Stimulated activated CD8-positive, alpha-beta memory T cell treated with anti-CD3 and anti-CD28 coated beads, Interleukin-15, amount 100 ng/mL, for 48 hours (primary cell): ENCODE data around the gene PSENEN.
"Not testable (repeated sequence)": the region's sequence is repeated elsewhere in the genome, so short reads cannot be mapped to it uniquely, and the experiment has no call there.

Source experiments
- DNase-seq, 2 donors: peaks; one replicate each; pipeline ENCODE4 v3.0.0-alpha.2; 2020; ENCODE audit warnings: low read depth in 2 of 2

Gene PSENEN

GRCh38 chr19:35788205-35788960 is 42.9 kb downstream of the PSENEN start:
- no peak for DNase-seq

DNA sequence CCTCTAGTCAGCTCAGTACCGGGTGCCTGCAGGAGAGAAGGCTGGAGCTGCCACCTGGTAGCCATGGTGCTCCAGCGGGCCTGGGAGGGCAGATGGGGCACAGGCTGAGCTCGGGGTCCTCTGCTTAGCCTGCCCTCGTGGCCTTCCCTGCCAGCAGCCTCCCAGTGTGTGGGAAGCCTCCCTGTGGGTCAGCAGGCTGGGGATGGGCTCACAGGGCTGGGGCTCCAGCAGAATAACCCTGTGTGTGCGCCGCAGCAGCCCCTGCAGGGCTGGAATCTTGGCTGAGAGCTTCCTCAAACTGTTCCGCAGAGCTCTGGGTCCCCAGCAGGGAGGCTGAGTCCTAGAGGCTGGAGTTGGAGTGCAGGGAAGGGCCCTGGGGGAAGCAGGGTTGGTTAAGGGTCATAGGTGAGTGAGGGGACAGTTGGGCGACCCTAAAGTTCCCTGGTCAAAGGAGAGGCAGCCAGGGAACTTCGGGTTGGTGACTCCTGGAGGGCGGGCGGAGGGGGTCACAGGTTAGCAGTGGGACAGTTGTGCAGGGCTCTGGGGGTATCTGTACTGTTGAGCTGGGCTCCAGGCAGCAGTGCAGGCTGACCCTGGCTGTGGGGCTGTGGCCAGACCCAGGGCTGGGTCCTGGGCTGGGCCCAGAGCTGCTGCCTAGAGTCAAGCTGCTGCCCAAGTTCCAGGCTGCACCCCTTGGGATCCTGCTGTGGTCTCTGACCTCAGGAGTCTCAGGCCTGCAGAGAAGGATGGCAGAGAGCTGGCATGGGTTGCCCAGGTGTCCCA is 43.9 kb downstream of the PSENEN start:
- DNase-seq, result no peak

GRCh38 chr19:35789978-35790944 is 44.8 kb downstream of the PSENEN start:
- DNase-seq, result no peak

GRCh38 chr19:35790981-35791813 is 45.7 kb downstream of the PSENEN start:
- no peak for DNase-seq

DNA sequence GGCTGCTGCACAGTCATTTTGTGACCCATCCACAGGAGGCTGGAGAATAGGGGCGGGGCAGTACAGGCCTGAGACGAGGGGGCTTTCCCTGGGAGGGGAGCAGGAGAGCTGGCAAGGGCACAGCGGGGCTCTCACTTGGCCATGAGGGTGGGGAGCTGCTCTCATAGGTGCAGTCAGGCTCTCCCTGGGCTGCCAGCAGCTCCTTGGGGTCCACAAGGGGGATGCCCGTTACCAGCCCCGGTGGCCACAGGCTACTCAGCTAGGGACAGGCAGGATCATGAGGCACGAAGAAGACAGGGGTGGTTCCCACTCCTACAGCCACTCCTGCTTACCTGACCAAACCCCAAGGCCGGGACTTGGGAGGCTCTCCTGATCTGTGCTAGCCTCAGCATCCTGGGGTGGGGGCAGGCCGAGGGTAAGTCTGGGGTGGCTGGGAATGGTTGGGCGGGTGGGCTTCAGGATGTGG is 46.4 kb downstream of the PSENEN start:
- DNase-seq, result no peak

DNA sequence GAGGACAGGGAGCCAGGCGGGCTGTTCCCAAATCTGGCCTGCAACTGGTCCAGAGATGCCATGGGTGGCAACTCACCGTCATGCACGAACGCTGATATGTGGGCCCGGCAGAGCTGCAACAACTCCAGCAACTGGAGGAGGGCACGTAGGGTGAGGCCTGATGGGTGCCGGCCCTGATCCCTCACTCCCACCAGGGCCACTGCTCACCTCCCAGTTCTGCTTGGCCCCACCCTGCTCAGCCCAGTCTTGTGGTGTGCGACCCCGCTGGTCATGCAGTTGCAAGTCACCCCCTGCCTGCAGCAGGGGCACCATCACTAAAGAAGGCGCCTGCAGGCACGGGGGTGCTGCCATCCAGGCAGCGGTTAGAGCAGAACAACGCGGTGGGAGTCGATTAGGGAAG is 46.9 kb downstream of the PSENEN start:
- no peak for DNase-seq

DNA sequence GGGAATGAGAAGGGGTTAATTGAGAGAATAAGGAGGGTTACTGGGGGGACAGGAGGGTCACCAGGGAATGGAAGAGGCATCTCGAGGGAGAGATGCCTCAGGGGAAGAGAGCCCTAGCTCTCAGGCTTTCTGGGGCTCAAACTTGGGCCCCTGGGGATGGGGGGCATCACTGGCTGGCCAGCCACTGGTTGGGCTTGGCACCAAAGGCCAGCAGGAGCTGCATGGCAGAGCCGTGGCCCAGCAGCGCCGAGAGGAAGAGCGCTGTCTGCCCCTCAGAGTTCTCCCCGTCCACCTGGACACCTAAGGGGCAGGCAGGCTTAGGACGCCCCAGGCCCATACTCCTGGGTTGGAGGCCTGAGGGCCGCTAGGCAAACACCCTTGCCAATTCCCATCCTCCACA is 47.4 kb downstream of the PSENEN start:
- DNase-seq, result no peak

- DNase-seq, result no peak
These were observed 48.1 kb downstream of the PSENEN start for GRCh38 chr19:35793381-35794165.

DNA sequence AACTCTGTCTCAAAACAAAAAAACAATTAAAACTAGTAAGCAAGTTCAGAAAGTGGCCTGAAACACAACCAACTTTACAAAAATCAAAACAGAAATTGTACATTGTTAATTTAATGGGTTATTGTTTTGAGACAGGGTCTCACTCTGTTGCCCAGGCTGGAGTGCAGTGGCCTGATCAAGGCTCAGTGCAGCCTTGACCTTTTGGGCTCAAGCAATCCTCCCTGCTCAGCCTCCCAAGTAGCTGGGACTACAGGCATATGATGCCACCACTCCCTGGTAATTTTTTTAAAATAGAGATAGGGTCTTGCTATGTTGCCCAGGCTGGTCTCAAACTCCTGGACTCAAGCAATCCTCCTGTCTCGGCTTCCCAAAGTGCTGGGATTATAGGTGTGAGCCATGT is 50.1 kb downstream of the PSENEN start:
- not testable (repeated sequence) for DNase-seq
